GM23248 (cell line): ENCODE results near the gene NAT16. TPM values are rescaled to one million over a fixed set of nuclear protein-coding genes. Genes with fewer than 3 reads are reported as not detected.
A peak's percentile ranks its signal among the peaks of the same experiment; 100 is the strongest.

Source experiments
- DNase-seq: peaks from one replicate; pipeline ENCODE4 v3.0.0-alpha.2; 2015
- H2AFZ ChIP-seq: fragments of 200-600 bp; sonication (generic); 2 replicates; pipeline ENCODE4 v1.6.1; 2016; ENCODE audit warnings: antibody characterized with exemption
- H3F3A ChIP-seq: fragments of 200-600 bp; sonication (generic); 2 replicates; pipeline ENCODE4 v1.6.1; 2016; ENCODE audit warnings: mild to moderate bottlenecking, antibody characterized with exemption, mixed run types; ENCODE audit not compliant: insufficient read depth
- H3K27ac ChIP-seq: fragments of 200-600 bp; sonication (generic); 2 replicates; pipeline ENCODE4 v1.5.1; 2016; ENCODE audit warnings: mild to moderate bottlenecking
- H3K27me3 ChIP-seq: fragments of 200-600 bp; sonication (generic); replicated peaks from 2 replicates; pipeline ENCODE4 v1.6.1; 2016; ENCODE audit warnings: mild to moderate bottlenecking; ENCODE audit not compliant: insufficient read depth
- H3K36me3 ChIP-seq: fragments of 200-600 bp; sonication (generic); 2 replicates; pipeline ENCODE4 v1.6.1; 2016; ENCODE audit warnings: low read depth, mild to moderate bottlenecking
- H3K4me1 ChIP-seq: fragments of 200-600 bp; sonication (generic); 2 replicates; pipeline ENCODE4 v1.6.1; 2016; ENCODE audit warnings: mild to moderate bottlenecking; ENCODE audit not compliant: insufficient read depth
- H3K4me2 ChIP-seq: fragments of 200-600 bp; sonication (generic); one replicate; pipeline ENCODE4 v1.6.1; 2016; ENCODE audit warnings: mild to moderate bottlenecking; ENCODE audit not compliant: unreplicated experiment
- H3K4me3 ChIP-seq: fragments of 200-600 bp; sonication (generic); 2 replicates; pipeline ENCODE4 v1.5.1; 2016; ENCODE audit warnings: mild to moderate bottlenecking
- H3K79me2 ChIP-seq: fragments of 200-600 bp; sonication (generic); 2 replicates; pipeline ENCODE4 v1.6.1; 2016; ENCODE audit warnings: mild to moderate bottlenecking; ENCODE audit not compliant: insufficient read depth
- H3K9ac ChIP-seq: fragments of 200-600 bp; sonication (generic); 2 replicates; pipeline ENCODE4 v1.6.1; 2016; ENCODE audit warnings: mild to moderate bottlenecking
- H3K9me2 ChIP-seq: fragments of 200-600 bp; sonication (generic); 2 replicates; pipeline ENCODE4 v1.6.1; 2016; ENCODE audit warnings: mixed run types, mild to moderate bottlenecking, moderate library complexity; ENCODE audit not compliant: insufficient read depth
- H3K9me3 ChIP-seq: fragments of 200-600 bp; sonication (generic); one replicate; pipeline ENCODE4 v1.6.1; 2017; ENCODE audit warnings: low read depth
- H4K20me1 ChIP-seq: fragments of 200-600 bp; sonication (generic); 2 replicates; pipeline ENCODE4 v1.6.0; 2016; ENCODE audit not compliant: insufficient read depth
- EZH2 ChIP-seq: fragments of 200-600 bp; sonication (generic); IDR thresholded peaks from 2 replicates; pipeline ENCODE4 v1.6.1; 2018; ENCODE audit warnings: antibody characterized with exemption, mild to moderate bottlenecking; ENCODE audit not compliant: insufficient read depth, poor library complexity, severe bottlenecking
- EZH2phosphoT487 ChIP-seq: fragments of 200-600 bp; sonication (generic); IDR thresholded peaks from 2 replicates; pipeline ENCODE4 v1.6.1; 2018; ENCODE audit warnings: antibody characterized with exemption, moderate library complexity, mild to moderate bottlenecking, low read depth; ENCODE audit not compliant: insufficient read depth
- WGBS, 2 experiments: methylation state at CpG; one replicate each; pipeline ENCODE4 v1.1.6; 2015 to 2017; ENCODE audit warnings: low lambda C conversion rate in 2 of 2, low coverage in 1 of 2; ENCODE audit errors: missing lambda C conversion rate in 2 of 2; 5-methylcytosine and 5-hydroxymethylcytosine counted together
- in situ Hi-C: fragments of 300-500 bp; cut with MboI; formaldehyde crosslinking; loops from 2 replicates; pipeline ENCODE4 v1.15.0; 2020
- polyA plus RNA-seq: library from polyadenylated mRNA; unstranded; fragments of >200 nt; fragmentation: Nextera tagmentation; extraction: Ambion mirVana; gene quantifications from 2 replicates; pipeline ENCODE4 v1.2.1, GENCODE V29; 2016
- total RNA-seq: library from RNA; depleted of rRNA; stranded (reverse); fragments of >200 nt; shearing (Covaris generic); gene quantifications from 2 replicates; pipeline ENCODE4 v1.2.3, GENCODE V29; 2014

Gene NAT16
- total and polyA plus RNA-seq, 2 experiments from 2014 or later = not detected

- TF ChIP-seq EZH2 = no peak
- 0 out of 2 replicates have a peak, but pooled peaks have one; percentile 39 for TF ChIP-seq EZH2phosphoT487
- no peaks in the 10 kb centered on the region for H3K79me2 ChIP-seq
- no peak overlapping the region for H3K4me3 ChIP-seq
- H3K4me2 ChIP-seq = no peak overlapping the region
- no peaks in the 10 kb centered on the region for H3K4me1 ChIP-seq
- H3K27ac ChIP-seq = no peak overlapping the region
- no peaks in the 10 kb centered on the region for H3K36me3 ChIP-seq
- 2 to 4% methylated on average over 66 to 72 of the region's 79 CpGs for WGBS, 2 experiments
- H3F3A ChIP-seq = peaks cover 9% of the 10 kb centered on the region; the same call in 1 of the 2 replicates
- H2AFZ ChIP-seq = no peak overlapping the region
- H3K27me3 ChIP-seq = peaks cover 72% of the 10 kb centered on the region
- in situ Hi-C loops = no loop called here
- H3K9ac ChIP-seq = no peak overlapping the region
- no peaks in the 10 kb centered on the region for H3K9me3 ChIP-seq
- H3K9me2 ChIP-seq = no peaks in the 10 kb centered on the region
- no peak for DNase-seq
- no peaks in the 10 kb centered on the region for H4K20me1 ChIP-seq
These were observed 7.9 kb downstream of the NAT16 start for GRCh38 chr7:101172005-101172853.

GRCh38 chr7:101171442-101171837 lies 8.7 kb downstream of the NAT16 start:
- Histone ChIP-seq H2AFZ (no peak overlapping the region), H3K79me2 (no peaks in the 10 kb centered on the region), H3K9me2 (no peaks in the 10 kb centered on the region), H3K27me3 (peaks cover 68% of the 10 kb centered on the region), H3K9ac (no peak overlapping the region), H3K4me2 (no peak overlapping the region), H3K9me3 (no peaks in the 10 kb centered on the region), H3K27ac (no peak overlapping the region), H3F3A (peaks cover 9% of the 10 kb centered on the region; the same call in 1 of the 2 replicates), H3K4me1 (no peaks in the 10 kb centered on the region), H3K36me3 (no peaks in the 10 kb centered on the region), H3K4me3 (no peak overlapping the region), H4K20me1 (no peaks in the 10 kb centered on the region)
- in situ Hi-C loops = no loop called here
- no peak for DNase-seq
- WGBS, 2 experiments = 0 to 2% methylated on average over 12 to 13 of the region's 13 CpGs
- no peak for TF ChIP-seq EZH2phosphoT487
- TF ChIP-seq EZH2 = no peak

- H3K36me3 ChIP-seq = no peaks in the 10 kb centered on the region
- H3K9ac ChIP-seq = no peak overlapping the region
- TF ChIP-seq EZH2phosphoT487 (peak; percentile 62; the same call in 1 of the 2 replicates), EZH2 (no peak)
- in situ Hi-C loops = no loop called here
- H3K27me3 ChIP-seq = peaks cover 62% of the 10 kb centered on the region
- no peak overlapping the region for H3K4me3 ChIP-seq
- peaks cover 9% of the 10 kb centered on the region; the same call in 1 of the 2 replicates for H3F3A ChIP-seq
- no peaks in the 10 kb centered on the region for H3K9me3 ChIP-seq
- H3K4me2 ChIP-seq = no peak overlapping the region
- no peak overlapping the region for H3K27ac ChIP-seq
- H3K4me1 ChIP-seq = 0 out of 2 replicates have a peak, but pooled peaks cover 2% of the 10 kb centered on the region
- no peak overlapping the region for H2AFZ ChIP-seq
- no peak for DNase-seq
- no peaks in the 10 kb centered on the region for H3K79me2 ChIP-seq
- H4K20me1 ChIP-seq = no peaks in the 10 kb centered on the region
- H3K9me2 ChIP-seq = no peaks in the 10 kb centered on the region
- WGBS, 2 experiments = 3 to 4% methylated on average over 17 of the region's 17 CpGs
These were observed 9.3 kb downstream of the NAT16 start for GRCh38 chr7:101170617-101171441.

- H3K4me3 ChIP-seq = no peak overlapping the region
- 1% methylated on average over 32 to 33 of the region's 33 CpGs for WGBS, 2 experiments
- H4K20me1 ChIP-seq = no peaks in the 10 kb centered on the region
- TF ChIP-seq EZH2phosphoT487 (no peak), EZH2 (peak; percentile 39)
- 0 out of 2 replicates have a peak, but pooled peaks cover 5% of the 10 kb centered on the region for H3K4me1 ChIP-seq
- H3K9me2 ChIP-seq = no peaks in the 10 kb centered on the region
- no peaks in the 10 kb centered on the region for H3K36me3 ChIP-seq
- in situ Hi-C loops = no loop called here
- peaks cover 54% of the 10 kb centered on the region for H3K27me3 ChIP-seq
- no peaks in the 10 kb centered on the region for H3K9me3 ChIP-seq
- H3K27ac ChIP-seq = no peak overlapping the region
- no peak overlapping the region for H3K4me2 ChIP-seq
- DNase-seq = peak; percentile 80
- H3F3A ChIP-seq = peaks cover 9% of the 10 kb centered on the region; the same call in 1 of the 2 replicates
- no peaks in the 10 kb centered on the region for H3K79me2 ChIP-seq
- H3K9ac ChIP-seq = no peak overlapping the region
- H2AFZ ChIP-seq = no peak overlapping the region
These were observed 10.1 kb downstream of the NAT16 start for GRCh38 chr7:101169838-101170551.
